ENCODE data around the gene ZIC2.

GRCh38 chr13:99992949-99993351 lies 11.4 kb downstream of the ZIC2 start:
- TF ChIP-seq POLR2A (IDR thresholded peaks at IDR 0.05) (no peak), CTCF (IDR thresholded peaks at IDR 0.05) (no peak), POLR2AphosphoS5 (IDR thresholded peaks at IDR 0.05) (no peak), EP300 (IDR thresholded peaks at IDR 0.05) (no peak)
